Measurements from ENCODE around the gene LHX5. TPM values are rescaled to one million over a fixed set of nuclear protein-coding genes. Genes with fewer than 3 reads are reported as not detected.

Gene LHX5
- total and polyA plus RNA-seq, 10 donors: not detected

- DNase-seq: no peak
- Histone ChIP-seq H3K4me1 (peaks cover 21 to 72% (median 50%) of the 10 kb centered on the region in 6 donors), H3K27me3 (replicated peaks in 1 of 7) (peaks cover 4 to 100% (median 98%) of the 10 kb centered on the region in 7 donors), H3K36me3 (no peaks in the 10 kb centered on the region), H3K27ac (no peak overlapping the region), H3K4me3 (peak overlapping the region in 2 of 8 donors; percentile 38 to 65), H3K9me3 (no peaks in the 10 kb centered on the region)
- intact Hi-C loops (cut with DNase I; ENCODE audit: low total_unique reads): loop anchor here (10.0 kb wide), 1 partner anchor 436 kb away; no protein-coding TSS in a partner anchor
- TF ChIP-seq CTCF (IDR thresholded peaks at IDR 0.05 in 8 of 11, conservative IDR thresholded peaks at IDR 0.05 in 3 of 11): no peak
- no peak for TF ChIP-seq POLR2AphosphoS5 (IDR thresholded peaks at IDR 0.05)
- no peak for TF ChIP-seq POLR2A (IDR thresholded peaks at IDR 0.05)
- WGBS, 5 donors: 2 to 11% (median 4%) methylated on average over 5 to 38 of the region's 38 CpGs
Observed at GRCh38 chr12:113468365-113469223, 3.1 kb downstream of the LHX5 start.

- H3K9me3 ChIP-seq: no peaks in the 10 kb centered on the region
- TF ChIP-seq POLR2A (IDR thresholded peaks at IDR 0.05): no peak
- no peak for TF ChIP-seq CTCF (IDR thresholded peaks at IDR 0.05 in 8 of 11, conservative IDR thresholded peaks at IDR 0.05 in 3 of 11)
- no peak for TF ChIP-seq POLR2AphosphoS5 (IDR thresholded peaks at IDR 0.05)
- peaks cover 4 to 100% (median 99%) of the 10 kb centered on the region in 7 donors for H3K27me3 ChIP-seq (replicated peaks in 1 of 7)
- peak overlapping the region in 7 of 8 donors; percentile 31 to 65 (median 38) for H3K4me3 ChIP-seq
- H3K27ac ChIP-seq: no peak overlapping the region
- no peak for DNase-seq
- intact Hi-C loops (cut with DNase I; ENCODE audit: low total_unique reads): loop anchor here (10.0 kb wide), 1 partner anchor 437 kb away; no protein-coding TSS in a partner anchor
- 2 to 4% (median 3%) methylated on average over 41 to 78 of the region's 78 CpGs for WGBS, 5 donors
- H3K36me3 ChIP-seq: no peaks in the 10 kb centered on the region
- H3K4me1 ChIP-seq: peaks cover 28 to 80% (median 58%) of the 10 kb centered on the region in 6 donors
Observed at GRCh38 chr12:113467502-113468364, 3.9 kb downstream of the LHX5 start.

- H3K4me3 ChIP-seq: peak overlapping the region in 7 of 8 donors; percentile 31 to 65 (median 38)
- intact Hi-C loops (cut with DNase I; ENCODE audit: low total_unique reads): loop anchor here (10.0 kb wide), 1 partner anchor 438 kb away; no protein-coding TSS in a partner anchor
- TF ChIP-seq POLR2A (IDR thresholded peaks at IDR 0.05): no peak
- peak in 1 of 11 experiments; percentile 6 for TF ChIP-seq CTCF (IDR thresholded peaks at IDR 0.05 in 8 of 11, conservative IDR thresholded peaks at IDR 0.05 in 3 of 11)
Observed at GRCh38 chr12:113467142-113467501, 4.5 kb downstream of the LHX5 start.

More at GRCh38 chr12:113467142-113467501, 4.5 kb downstream of the LHX5 start:
- Histone ChIP-seq H3K36me3 (no peaks in the 10 kb centered on the region), H3K27me3 (replicated peaks in 1 of 7) (peaks cover 4 to 100% (median 99%) of the 10 kb centered on the region in 7 donors), H3K4me1 (peaks cover 32 to 82% (median 64%) of the 10 kb centered on the region in 6 donors), H3K27ac (no peak overlapping the region), H3K9me3 (no peaks in the 10 kb centered on the region)
- 3 to 6% (median 4%) methylated on average over 27 to 31 of the region's 31 CpGs for WGBS, 5 donors
- no peak for DNase-seq

Measured in spleen (tissue), 11 donors.